Spleen (tissue), 11 donors: ENCODE results near the gene IRX1. TPM values are rescaled to one million over a fixed set of nuclear protein-coding genes. Genes with fewer than 3 reads are reported as not detected.
A peak's percentile ranks its signal among the peaks of the same experiment; 100 is the strongest.

Experiments
- DNase-seq: peaks from one replicate; pipeline ENCODE4 v3.0.0-alpha.2; 2020
- H3K27ac ChIP-seq, 8 donors: fragments of 200-600 bp; sonication (generic) in 7 of 8; 1 replicate in 4 of 8; 2 replicates in 4 of 8; pipeline versions ENCODE4 v1.5.0 to v1.8.0; 2016 to 2021; ENCODE audit warnings: inconsistent platforms in 4 of 8, mild to moderate bottlenecking in 4 of 8, moderate library complexity in 1 of 8
- H3K27me3 ChIP-seq, 7 donors: fragments of 200-600 bp; sonication (generic) in 6 of 7; replicated peaks in 1 of 7; 1 replicate in 4 of 7; 2 replicates in 3 of 7; pipeline versions ENCODE4 v1.5.0 to v1.8.0; 2016 to 2021; ENCODE audit warnings: inconsistent platforms in 3 of 7, mild to moderate bottlenecking in 1 of 7
- H3K36me3 ChIP-seq, 6 donors: fragments of 200-600 bp; sonication (generic) in 5 of 6; 1 replicate in 4 of 6; 2 replicates in 2 of 6; pipeline versions ENCODE4 v1.5.0 to v1.8.0; 2016 to 2021; ENCODE audit warnings: inconsistent platforms in 2 of 6
- H3K4me1 ChIP-seq, 6 donors: fragments of 200-600 bp; sonication (generic) in 5 of 6; 1 replicate in 3 of 6; 2 replicates in 3 of 6; pipeline versions ENCODE4 v1.5.0 to v1.8.0; 2016 to 2021; ENCODE audit warnings: inconsistent platforms in 3 of 6
- H3K4me3 ChIP-seq, 8 donors: fragments of 200-600 bp; sonication (generic) in 7 of 8; 1 replicate in 4 of 8; 2 replicates in 4 of 8; pipeline versions ENCODE4 v1.5.0 to v1.8.0; 2016 to 2021; ENCODE audit warnings: inconsistent platforms in 4 of 8, mild to moderate bottlenecking in 4 of 8, moderate library complexity in 2 of 8
- H3K9me3 ChIP-seq, 8 donors: fragments of 200-600 bp; sonication (generic) in 7 of 8; 1 replicate in 4 of 8; 2 replicates in 4 of 8; pipeline versions ENCODE4 v1.5.0 to v1.8.0; 2016 to 2021; ENCODE audit warnings: inconsistent platforms in 4 of 8
- POLR2A ChIP-seq, 3 donors: fragments of 450-650 bp; IDR thresholded peaks; one replicate each; pipeline ENCODE4 v1.5.1; 2017; ENCODE audit warnings: antibody characterized with exemption in 3 of 3, mild to moderate bottlenecking in 1 of 3
- POLR2AphosphoS5 ChIP-seq, 3 donors: sonication (generic); formaldehyde crosslinking; IDR thresholded peaks; one replicate each; pipeline ENCODE4 v1.5.1; 2017; ENCODE audit warnings: antibody characterized with exemption in 3 of 3
- WGBS, 5 donors: extraction: QIAGEN DNeasy Blood & Tissue Kit in 3 of 5; methylation state at CpG; one replicate each; pipeline versions ENCODE4 v1.1.5 to v1.1.7; 2013 to 2018; 5-methylcytosine and 5-hydroxymethylcytosine counted together
- intact Hi-C: fragments of 100-400 bp; cut with DNase I; formaldehyde crosslinking; loops from one replicate; pipeline ENCODE4 v1.15.0; 2023; ENCODE audit warnings: low total_unique reads
- polyA plus RNA-seq, 3 donors: library from polyadenylated mRNA; stranded (reverse); fragments of 200-250 nt; gene quantifications; one replicate each; pipeline ENCODE4 v1.2.1, GENCODE V29; 2013
- total RNA-seq, 7 donors: library from RNA; depleted of rRNA in 3 of 7; stranded (reverse); fragments of >200 nt in 3 of 7; fragmentation: NEBNext Ultra II Directional in 4 of 7; extraction: Animal tissue kit (Norgen Biotek cat#: 25700) in 4 of 7; gene quantifications; one replicate each; pipeline versions ENCODE4 v1.1.0 to v1.2.1, GENCODE V29; 2016 to 2021
- TF ChIP-seq, protein P1 (sequence below), 11 experiments: fragments of 200-600 bp in 7 of 11; fragments of 450-650 bp in 4 of 11; sonication (generic) in 4 of 11; IDR thresholded peaks in 8 of 11; conservative IDR thresholded peaks in 3 of 11; 1 replicate in 7 of 11; 2 replicates in 4 of 11; pipeline versions ENCODE4 v1.4.0 to v1.8.0; 2016 to 2021; ENCODE audit warnings: antibody characterized with exemption in 11 of 11, inconsistent platforms in 4 of 11, mild to moderate bottlenecking in 1 of 11
- donor health status: healthy with polysubstance abuse.
- donor health status: DM: no; HTN: no; CAD: no; lungs with moderate emphysema.
- donor health status: DM: no; HTN: no; CAD: no.
- donor health status: Bipolar disorder and iron deficiency.
- donor health status: healthy.
- donor health status: DM: no; HTN: no; CAD: no.
- donor health status: DM: yes; HTN: yes; CAD: no.

IRX1 gene
- total and polyA plus RNA-seq, 10 donors: not detected

- Histone ChIP-seq H3K27me3 (peaks cover 2 to 100% (median 97%) of the 10 kb centered on the region in 7 donors), H3K4me1 (peaks cover 0 to 55% (median 19%) of the 10 kb centered on the region in 6 donors), H3K4me3 (no peak overlapping the region), H3K27ac (no peak overlapping the region), H3K9me3 (peaks cover 0 to 11% (median 0%) of the 10 kb centered on the region in 8 donors), H3K36me3 (no peaks in the 10 kb centered on the region)
- intact Hi-C loops: no loop called here
- no peak for DNase-seq
- TF ChIP-seq, protein P1, sequence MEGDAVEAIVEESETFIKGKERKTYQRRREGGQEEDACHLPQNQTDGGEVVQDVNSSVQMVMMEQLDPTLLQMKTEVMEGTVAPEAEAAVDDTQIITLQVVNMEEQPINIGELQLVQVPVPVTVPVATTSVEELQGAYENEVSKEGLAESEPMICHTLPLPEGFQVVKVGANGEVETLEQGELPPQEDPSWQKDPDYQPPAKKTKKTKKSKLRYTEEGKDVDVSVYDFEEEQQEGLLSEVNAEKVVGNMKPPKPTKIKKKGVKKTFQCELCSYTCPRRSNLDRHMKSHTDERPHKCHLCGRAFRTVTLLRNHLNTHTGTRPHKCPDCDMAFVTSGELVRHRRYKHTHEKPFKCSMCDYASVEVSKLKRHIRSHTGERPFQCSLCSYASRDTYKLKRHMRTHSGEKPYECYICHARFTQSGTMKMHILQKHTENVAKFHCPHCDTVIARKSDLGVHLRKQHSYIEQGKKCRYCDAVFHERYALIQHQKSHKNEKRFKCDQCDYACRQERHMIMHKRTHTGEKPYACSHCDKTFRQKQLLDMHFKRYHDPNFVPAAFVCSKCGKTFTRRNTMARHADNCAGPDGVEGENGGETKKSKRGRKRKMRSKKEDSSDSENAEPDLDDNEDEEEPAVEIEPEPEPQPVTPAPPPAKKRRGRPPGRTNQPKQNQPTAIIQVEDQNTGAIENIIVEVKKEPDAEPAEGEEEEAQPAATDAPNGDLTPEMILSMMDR (IDR thresholded peaks at IDR 0.05 in 8 of 11, conservative IDR thresholded peaks at IDR 0.05 in 3 of 11): no peak
- TF ChIP-seq POLR2AphosphoS5 (IDR thresholded peaks at IDR 0.05): no peak
- no peak for TF ChIP-seq POLR2A (IDR thresholded peaks at IDR 0.05)
- 8 to 20% (median 12%) methylated on average over 54 to 86 of the region's 86 CpGs for WGBS, 5 donors
These were observed 3.8 kb downstream of the IRX1 start for GRCh38 chr5:3599226-3600105.

GRCh38 chr5:3600106-3601060 lies 4.8 kb downstream of the IRX1 start:
- H3K27me3 ChIP-seq: peaks cover 2 to 100% (median 96%) of the 10 kb centered on the region in 7 donors
- H3K27ac ChIP-seq: no peak overlapping the region
- WGBS, 5 donors: 4 to 14% (median 8%) methylated on average over 45 to 71 of the region's 71 CpGs
- peak overlapping the region in 1 of 8 donors; percentile 32 for H3K4me3 ChIP-seq
- intact Hi-C loops: no loop called here
- peaks cover 0 to 46% (median 14%) of the 10 kb centered on the region in 6 donors for H3K4me1 ChIP-seq
- TF ChIP-seq POLR2AphosphoS5 (IDR thresholded peaks at IDR 0.05) (no peak), POLR2A (IDR thresholded peaks at IDR 0.05) (no peak)
- TF ChIP-seq, protein P1 (IDR thresholded peaks at IDR 0.05 in 8 of 11, conservative IDR thresholded peaks at IDR 0.05 in 3 of 11): no peak
- DNase-seq: no peak
- peaks cover 0 to 7% (median 0%) of the 10 kb centered on the region in 8 donors for H3K9me3 ChIP-seq
- no peaks in the 10 kb centered on the region for H3K36me3 ChIP-seq

GRCh38 chr5:3601061-3601710 lies 5.6 kb downstream of the IRX1 start:
- peaks cover 0 to 2% (median 0%) of the 10 kb centered on the region in 8 donors for H3K9me3 ChIP-seq
- DNase-seq: peak; percentile 47
- peaks cover 2 to 100% (median 97%) of the 10 kb centered on the region in 7 donors for H3K27me3 ChIP-seq
- H3K4me1 ChIP-seq: peaks cover 0 to 40% (median 12%) of the 10 kb centered on the region in 6 donors
- intact Hi-C loops: no loop called here
- H3K27ac ChIP-seq: no peak overlapping the region
- H3K4me3 ChIP-seq: peak overlapping the region in 1 of 8 donors; percentile 32
- TF ChIP-seq, protein P1 (IDR thresholded peaks at IDR 0.05 in 8 of 11, conservative IDR thresholded peaks at IDR 0.05 in 3 of 11): no peak
- TF ChIP-seq POLR2A (IDR thresholded peaks at IDR 0.05) (no peak), POLR2AphosphoS5 (IDR thresholded peaks at IDR 0.05) (no peak)
- H3K36me3 ChIP-seq: no peaks in the 10 kb centered on the region
- 8 to 22% (median 9%) methylated on average over 23 of the region's 23 CpGs for WGBS, 5 donors
